CD4-positive, alpha-beta T cell treated with Interleukin-17A for 4 hours (primary cell): ENCODE measurements around the gene NTPCR.
"Not testable (repeated sequence)": the region's sequence is repeated elsewhere in the genome, so short reads cannot be mapped to it uniquely, and the experiment has no call there.

Source experiments
- DNase-seq: peaks from one replicate; pipeline ENCODE4 v3.0.0-alpha.2; 2020; ENCODE audit warnings: mixed read lengths

Gene NTPCR

DNA sequence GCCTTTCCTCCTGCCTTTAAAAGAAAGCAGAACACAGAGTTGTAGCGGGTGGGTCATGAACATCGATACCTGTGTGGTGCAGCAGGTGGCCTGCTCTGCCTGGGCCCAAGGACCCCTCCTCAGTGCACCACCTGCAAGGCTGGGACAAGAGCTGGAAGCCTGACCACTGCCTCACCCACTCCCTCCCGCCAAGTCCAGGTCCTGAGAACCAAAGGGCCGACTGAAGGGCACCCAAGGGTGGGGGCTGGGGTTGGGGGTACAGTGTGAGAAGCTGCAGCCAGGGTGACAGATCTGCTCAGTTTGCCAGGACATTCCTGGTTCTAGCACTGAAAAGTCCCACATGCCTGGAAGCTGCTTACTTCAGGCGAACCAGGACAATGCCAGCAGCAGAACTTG, 36.1 kb downstream of the NTPCR start:
- DNase-seq = no peak

DNA sequence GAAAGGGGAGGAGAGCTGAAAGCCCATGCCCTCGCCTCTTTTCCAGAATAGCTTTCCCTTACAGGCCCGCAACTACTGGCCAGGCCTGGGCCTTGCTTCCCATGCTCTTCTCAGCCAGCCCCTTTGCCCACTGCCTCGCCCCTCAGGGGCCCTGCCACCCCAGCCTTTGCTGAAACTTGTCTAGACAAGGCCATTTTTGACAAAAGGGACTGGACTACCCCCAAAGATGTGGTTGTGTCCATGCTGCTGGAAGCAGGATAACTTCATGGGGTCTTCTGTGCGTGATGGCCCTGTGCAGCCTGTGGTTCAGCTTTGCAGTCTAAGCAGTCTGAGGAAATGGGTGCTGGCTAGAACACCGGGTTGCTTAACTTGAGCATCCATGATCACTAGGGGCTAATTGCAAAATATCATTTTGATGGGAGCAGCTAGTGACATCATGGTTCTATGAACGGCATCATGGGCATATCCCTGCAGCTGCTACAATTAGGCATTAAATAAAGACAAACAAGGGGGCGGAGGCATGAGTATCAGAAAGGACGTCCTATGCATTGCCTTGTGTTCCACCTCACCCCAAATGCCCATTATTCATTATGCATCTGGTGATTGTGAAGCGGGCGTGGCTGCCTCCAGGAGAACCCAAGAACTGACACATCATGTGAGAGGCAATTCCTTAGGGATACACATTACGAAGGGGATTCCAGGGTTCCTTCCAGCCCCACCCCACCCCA, 36.8 kb downstream of the NTPCR start:
- DNase-seq = no peak

DNA sequence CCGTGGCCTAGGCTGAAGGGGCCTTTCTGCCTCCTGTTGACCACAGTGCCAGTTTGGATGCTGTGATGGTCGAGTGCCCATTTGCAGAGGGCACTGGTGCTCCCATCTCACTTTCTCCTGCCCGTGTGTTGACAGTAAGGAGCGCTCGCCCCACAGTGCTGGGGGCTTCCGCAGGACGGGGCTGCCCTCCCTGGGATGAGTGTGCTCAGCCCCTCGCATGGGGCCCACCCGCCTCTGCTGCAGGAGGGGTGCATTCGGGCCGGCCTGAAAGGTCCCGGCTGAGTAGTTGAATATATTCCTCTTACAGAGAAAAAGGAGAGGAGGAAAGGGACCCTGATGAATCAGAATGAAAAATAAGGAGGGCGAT, 37.3 kb downstream of the NTPCR start:
- no peak for DNase-seq

DNA sequence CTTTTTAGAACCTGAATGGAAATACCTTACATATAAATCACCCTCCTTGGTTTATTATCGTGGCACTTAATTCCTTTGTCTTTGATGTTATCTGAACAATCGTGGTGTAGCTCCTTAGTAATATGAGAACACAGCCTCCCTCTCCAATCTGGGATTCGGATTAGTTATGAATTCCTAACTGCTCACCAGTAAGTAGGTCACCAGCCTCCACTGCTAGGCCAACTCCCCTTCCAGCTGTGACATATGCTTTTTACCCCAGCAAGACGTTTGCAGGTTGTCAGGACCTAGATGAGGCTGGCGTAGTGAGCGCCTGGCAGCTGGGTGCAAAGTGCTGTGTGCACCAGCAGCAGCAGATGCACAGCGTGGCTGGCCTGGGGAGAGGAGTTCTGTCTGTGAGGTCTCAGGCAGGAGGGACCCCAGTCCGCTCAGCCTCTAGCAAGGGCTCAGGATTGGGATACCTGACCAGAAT, 38.2 kb downstream of the NTPCR start:
- DNase-seq = no peak

DNA sequence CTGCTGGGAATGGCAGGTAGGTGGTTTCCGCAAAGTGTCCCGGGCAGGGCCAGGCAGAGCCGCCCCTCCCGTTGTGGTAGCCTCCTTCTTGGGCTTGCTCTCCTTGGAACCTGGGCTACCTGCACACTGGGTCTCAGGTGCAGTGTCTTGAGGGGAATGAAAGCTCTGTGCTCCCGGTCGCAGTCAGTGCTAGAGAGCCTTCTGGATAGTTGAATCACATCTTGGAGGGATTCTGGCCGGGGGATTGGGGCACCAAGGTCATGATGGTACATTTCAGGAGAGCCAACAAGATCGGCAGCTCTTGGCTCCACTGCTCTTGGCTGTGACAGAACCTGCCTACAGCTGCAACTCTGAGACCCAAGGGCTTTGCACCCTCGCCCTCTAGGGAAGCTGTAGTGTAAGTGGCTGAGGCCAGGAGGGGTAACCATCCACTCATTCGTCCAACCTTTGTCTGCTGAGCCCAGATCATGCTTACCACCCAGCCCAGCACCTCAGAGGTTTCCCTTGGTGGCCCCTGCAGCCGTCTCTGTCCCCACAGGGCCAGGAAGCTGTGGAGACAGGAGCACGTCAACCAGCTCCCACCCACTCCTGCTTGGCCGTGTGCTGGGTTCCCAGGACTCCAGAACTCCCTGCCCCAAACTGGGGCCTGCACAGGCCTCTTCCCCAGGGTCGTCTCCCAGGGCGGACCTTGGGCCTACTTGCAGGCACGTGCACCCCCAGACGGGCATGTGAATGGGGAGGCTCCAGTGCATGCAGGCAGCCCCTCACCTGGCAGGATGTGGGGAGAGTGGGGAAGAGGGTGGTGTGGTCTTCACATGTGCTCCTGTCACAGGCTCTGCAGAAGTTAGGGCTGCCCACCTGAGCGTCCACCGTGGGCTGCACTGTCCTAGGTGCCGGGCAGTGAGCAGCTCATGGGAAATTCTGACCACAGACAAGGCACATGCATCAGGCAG, 40.0 kb downstream of the NTPCR start:
- no peak for DNase-seq

DNA sequence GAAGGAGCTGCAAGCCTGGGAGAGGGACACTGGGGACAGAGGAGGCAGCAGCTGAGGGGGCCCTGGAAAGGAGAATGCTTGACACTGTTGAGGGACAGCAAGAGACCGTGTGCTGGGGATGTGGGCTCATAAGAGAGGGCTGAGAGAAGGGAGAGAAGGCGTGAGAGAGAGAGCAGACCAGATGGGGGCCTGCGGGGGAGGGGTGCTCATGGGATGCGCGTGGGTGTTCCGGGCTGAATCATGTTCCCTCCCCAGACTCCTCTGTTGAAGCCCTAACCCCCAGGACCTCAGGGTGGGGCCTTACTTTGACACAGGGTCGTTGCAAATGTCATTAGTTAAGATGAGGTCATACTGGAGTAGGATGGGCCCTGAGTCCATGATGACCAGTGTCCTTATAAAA, 40.8 kb downstream of the NTPCR start:
- DNase-seq = no peak

DNA sequence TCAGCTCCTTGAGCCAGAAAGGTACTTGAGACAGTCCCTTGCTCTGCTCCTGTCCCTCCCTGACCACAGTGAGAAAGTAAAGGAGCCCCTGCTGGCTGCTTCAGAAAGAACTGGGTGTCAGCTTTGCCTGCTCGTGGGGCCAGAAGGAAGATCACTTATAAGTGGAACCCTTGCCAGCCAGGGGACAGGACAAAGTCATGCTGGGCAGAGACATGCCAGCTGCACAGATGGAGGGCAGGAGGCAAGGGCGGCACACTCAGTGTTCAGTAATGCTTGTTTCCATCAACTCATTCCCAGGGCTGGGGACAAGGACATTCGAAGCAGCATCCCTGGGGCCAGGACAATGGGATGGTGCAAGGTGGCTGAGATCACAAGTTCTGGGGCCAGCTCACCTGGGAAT, 41.8 kb downstream of the NTPCR start:
- DNase-seq = no peak

DNA sequence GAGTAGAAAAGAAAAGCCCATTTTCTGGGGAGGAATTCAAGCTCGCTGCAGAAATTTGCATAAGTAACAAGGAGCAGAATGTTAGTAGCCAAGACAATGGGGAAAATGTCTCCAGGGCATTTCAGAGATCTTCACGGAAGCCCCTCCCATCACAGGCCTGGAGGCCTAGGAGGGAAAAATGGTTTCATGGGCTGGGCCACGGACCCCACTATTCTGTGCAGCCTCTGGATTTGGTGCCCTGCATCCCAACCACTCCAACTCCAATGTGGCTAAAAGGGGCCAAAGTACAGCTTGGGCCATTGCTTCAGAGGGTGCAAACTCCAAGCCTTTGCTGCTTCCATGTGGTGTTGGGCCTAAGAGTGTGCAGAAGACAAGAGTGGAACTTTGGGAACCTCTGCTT, 43.1 kb downstream of the NTPCR start:
- DNase-seq = no peak

DNA sequence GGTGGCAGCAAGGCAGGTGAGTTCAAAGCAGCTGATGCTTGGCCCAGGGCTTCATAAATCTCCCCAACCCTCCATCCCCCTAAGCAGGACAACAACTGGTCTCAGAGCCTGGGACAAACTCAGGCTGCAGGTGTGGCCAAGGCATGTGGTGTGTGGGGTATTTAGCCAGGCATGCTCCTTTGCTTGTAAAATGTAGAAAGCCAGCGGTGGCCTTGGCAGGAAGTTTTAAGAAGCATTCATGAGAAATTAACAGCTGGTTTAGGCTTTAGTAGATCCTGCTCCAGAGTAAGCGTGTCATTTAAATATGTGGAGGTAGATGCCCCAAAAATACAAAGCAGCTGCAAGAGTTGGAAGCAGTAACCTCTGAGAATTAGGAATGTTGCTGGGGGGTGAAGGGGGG, 44.8 kb downstream of the NTPCR start:
- DNase-seq = no peak

DNA sequence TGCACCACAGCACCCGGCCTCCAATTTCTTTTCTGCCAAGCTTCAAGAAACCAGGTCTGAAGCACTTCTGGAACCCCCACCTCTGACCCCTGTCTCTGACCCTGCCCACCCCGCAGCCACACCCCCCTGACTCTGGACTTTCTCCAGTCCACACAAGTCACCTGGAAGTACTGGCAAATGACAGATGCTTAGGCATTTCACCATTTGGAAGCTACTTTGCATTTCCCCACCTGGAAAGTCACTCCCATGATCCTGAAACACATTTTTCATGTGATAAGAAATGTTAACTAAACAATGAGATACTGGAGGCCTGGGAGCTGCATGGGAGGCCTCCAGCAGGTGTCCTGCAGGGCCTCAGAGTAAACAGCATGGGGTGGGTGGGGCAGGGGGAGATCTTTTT, 45.7 kb downstream of the NTPCR start:
- no peak for DNase-seq

DNA sequence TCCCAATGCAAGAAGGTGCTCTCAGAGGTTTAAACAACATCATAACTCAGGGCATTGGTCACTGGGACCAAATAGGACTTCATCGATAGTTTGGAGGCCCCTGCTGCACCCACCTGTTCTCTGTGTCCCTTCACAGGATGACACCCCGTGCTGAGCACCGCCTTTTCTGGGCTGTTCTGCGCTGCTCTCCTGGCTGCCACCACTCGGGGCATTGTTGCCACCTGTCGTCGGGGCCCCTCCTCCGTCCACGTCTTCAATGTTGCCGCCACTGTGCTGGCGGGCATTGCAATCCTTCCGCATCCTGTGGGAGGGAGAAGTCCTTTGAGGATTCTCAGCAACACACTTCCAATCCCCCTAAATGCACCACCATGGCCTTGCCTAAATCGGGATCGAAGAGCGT, 47.7 kb downstream of the NTPCR start:
- DNase-seq = no peak

DNA sequence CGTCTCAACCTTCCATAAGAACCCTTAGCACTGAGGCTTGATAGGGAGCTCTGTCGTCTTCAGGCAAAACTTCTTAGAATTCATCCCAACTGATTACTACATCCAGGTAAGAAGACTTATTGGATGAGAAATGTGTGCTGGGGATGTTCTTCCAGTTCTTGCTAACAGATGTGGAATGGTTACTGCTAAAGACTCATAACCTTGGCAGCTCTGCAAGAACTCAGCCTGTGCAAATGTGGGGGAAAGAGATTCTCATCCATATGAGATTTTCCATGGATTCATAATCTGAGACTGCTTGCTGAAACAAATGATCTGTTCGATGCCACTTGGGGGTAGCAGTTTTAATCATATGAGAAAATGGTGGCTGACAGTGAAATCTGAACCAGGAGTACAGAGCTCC, 48.2 kb downstream of the NTPCR start:
- DNase-seq = no peak

DNA sequence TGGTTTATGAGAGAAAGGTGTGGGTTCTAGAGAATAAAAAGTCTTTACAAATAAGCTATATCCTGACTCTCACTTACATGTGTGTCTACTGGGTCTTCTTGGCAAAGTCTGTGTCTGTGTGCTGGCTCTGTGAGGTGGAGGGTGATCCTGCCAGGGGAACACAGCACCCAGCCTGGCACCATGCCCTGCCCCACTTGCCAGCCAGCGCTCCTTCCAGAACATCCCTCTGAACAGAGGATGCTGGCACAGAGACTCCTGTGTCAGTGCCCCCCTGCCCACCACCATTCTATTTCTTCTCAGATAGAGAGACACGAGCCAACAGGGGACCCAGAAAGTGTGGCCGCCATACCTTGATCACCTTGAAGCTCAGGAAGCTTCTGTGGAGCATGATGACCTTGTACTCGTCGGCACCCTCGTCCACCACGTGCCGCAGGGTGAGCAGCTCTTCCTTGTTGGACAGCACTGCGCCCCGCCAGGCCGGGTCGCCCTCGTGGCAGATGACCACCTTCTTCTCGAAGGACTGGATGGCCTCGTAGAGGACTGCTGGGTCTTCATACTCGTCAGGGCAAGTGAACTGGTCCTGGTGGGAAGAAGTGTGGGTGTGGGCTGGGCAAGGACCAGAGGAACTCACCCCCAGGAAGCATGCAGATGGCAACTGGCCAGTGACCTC, 49.7 kb downstream of the NTPCR start:
- no peak for DNase-seq

DNA sequence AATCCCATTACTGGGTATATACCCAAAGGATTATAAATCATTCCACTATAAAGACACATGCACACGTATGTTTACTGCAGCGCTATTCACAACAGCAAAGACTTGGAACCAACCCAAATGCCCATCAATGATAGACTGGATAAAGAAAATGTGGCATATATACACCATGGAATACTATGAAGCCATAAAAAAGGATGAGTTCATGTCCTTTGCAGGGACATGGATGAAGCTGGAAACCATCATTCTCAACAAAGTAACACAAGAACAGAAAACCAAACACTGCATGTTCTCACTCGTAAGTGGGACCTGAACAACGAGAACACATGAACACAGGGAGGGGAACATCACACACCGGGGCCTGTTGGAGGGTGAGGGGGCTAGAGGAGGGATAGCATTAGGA, 53.2 kb downstream of the NTPCR start:
- DNase-seq = not testable (repeated sequence)

DNA sequence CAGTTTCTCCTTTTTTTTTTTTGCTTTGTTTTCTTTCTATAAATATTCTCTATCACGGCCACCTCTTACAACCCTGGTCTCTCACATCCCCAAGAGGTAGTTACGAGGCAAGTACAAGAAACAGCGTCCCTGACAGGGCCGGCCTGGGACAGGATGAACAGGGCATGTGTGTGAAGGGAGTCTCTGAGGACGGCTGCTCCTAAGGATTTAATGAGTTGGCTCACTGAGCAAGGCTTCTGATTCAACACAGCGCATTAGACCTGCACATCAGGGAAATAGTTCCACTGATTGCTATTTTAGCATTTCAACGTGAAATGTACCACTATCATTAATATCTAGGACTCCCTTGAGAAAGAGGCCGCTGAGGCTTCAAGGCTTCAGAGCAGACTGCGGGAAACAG, 54.0 kb downstream of the NTPCR start:
- no peak for DNase-seq

DNA sequence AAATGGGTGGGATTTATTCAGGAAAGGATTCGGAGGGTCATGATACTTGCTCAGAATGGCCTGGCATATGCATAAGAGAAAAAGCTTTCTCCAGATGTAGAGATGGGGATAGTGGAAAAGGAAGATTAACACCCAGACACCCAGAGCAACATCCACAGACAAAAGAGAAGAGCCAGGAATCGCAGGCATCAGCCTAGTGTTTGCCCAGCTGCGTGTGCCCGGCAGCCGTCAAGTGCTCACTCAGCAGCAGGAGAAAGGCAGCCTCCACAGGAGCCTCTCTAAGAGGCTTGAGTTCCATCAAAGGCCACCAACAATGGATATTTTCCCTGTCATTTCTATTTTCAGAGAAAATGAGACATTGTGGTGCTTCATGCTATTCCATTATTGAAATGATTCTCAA, 54.7 kb downstream of the NTPCR start:
- no peak for DNase-seq

DNA sequence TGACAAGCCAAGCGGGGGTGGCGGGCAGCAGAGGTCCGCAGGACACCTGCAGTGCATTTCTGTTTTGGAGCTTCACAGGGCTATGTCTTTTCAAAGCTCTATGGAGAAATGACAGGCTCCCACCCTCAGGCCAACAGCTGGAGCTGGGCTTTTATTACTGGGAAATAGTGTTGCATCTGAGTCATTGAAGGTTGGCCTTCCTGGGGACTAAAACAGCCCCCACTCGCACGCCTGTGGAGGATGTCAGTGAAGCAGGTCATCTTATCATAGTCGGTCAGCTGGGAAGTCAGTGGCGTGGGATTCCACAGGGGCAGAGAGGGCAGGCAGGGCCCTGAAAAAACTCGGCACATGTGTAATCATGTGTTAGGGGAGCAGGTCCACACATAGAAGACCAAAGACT, 55.3 kb downstream of the NTPCR start:
- DNase-seq = no peak

DNA sequence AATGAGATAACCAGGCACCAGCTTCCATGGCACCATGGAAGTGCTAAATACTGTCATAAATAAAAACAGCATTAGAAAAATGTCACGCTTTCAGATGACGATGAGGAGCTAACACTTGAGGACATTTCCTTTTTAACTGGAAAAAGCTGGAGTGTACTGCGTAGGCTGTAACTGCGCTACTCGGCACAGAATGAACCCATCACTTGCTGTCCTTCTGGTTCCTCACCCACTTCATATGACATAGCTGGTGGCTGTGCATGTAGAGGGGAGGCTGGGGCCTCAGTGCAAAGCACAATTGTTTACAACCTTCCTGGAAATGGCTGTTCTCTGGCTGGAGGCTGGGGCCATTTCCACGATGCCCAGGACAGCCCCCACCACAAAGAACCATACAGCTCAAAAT, 55.7 kb downstream of the NTPCR start:
- DNase-seq = no peak

DNA sequence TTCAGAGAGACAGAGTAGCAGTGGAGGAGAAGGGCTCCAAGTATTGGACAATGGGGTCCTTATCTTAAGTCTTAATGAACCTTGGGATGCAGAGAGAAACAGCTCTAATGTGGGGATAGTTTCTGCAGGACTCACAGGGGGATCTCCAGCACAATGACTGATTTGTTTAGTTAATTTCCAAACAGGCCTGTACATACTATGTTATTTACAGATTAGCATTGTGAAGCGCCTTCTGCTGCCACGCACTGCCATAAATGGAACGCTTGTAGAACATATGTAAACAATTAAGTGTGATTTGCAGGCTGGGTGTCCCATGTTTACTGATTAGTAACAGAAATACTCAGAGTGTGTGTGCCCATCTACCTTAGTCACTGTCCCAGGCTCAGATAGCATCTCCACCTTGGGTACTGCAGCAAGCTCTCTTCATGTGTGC, 56.1 kb downstream of the NTPCR start:
- no peak for DNase-seq

DNA sequence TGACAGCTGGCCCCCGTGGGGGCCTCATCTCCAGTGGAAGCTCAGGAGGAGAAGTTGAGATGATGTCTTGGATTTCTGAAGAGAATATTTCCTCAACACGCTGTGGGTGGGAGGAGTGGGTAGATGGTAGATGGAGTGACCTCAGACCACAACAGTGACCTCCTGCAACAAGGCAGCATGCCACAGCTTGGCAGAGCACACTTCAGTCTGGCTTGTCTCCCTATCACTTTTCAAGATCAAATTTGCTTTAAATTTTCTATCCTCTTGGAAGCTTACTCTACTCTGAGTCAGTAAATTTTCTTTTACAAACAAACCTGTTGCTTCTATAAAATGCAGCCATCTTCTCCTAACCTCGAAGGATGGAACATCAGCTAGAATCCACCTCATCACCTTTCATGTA, 59.7 kb downstream of the NTPCR start:
- DNase-seq = no peak

DNA sequence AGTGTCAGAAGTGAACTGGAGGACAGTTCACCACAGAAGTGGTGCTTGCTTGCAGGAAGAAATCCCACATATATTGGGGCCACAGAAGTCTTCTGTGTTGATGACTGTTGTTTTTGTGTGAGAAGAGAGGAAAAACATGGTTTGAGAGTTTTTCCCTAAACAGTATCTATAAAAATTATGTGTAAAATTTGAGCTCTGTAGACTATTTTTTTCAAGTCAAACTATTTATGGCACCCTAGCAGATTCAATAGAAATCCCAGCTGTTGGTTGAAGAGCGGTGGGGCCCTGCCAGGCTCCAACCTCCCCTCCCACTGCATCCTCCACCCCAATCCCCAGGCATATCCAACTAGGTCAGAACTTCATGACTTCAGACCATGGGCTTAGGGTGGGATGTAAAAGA, 61.6 kb downstream of the NTPCR start:
- DNase-seq = no peak

DNA sequence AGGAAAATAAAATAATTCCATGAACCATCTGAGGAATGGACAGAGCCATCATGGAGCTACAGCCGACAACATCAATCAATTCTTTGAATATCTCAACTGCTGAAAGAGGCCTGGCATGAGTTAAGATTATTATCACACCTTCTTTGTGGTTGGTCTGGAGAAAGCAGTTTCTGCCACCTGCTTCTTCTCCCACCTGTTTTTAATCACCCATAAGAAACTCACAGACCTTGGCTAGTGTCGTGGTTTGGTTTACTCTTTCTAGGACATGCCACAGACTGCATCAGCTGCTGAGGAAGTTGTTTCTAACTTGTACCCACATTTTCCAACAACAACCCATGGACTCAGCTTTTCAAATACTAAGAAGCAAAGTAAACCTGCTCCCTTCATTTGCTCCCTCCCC, 65.6 kb downstream of the NTPCR start:
- no peak for DNase-seq

DNA sequence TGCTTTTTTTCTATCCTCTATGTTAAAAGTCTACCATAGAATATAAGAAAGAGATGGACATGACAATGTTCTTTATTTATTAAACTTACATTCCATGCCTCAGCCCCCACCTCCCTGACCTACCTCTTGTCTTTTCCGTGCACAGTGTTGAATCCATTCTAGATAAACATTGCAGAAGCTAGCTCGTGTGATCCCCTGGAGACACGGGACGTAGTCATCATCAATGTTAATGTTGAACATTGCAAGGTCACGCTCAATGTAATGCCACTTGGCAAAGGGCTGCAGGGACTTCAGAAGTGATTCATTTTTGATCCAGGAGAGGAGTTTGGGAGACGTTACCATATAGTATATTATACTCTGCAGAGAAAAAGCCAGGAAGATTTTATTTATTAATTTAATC, 66.4 kb downstream of the NTPCR start:
- no peak for DNase-seq

DNA sequence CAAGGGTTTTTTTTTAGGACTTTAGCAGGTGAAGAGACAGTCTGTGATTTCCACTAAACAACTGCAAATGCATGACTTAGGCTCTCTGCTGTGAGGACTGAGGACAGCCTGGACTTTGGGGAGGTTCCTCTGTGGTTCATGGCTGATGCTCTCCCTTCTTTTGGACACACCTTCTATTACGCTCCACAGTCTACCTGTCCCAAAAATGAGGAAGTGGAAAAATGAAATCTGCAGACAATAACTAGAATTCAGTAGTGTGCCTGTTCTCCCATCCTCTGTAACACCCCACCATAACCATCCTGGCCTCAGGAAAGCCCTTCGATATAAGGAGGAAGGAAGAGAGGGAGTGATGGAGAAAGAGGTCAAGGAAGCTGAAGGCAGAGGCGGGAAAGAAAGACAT, 68.7 kb downstream of the NTPCR start:
- no peak for DNase-seq
